Prostate gland (tissue), 2 donors: ENCODE results near the gene CHST13.

ENCODE experiments used
- CTCF ChIP-seq, 4 experiments: fragments of 200-600 bp in 2 of 4; fragments of 450-650 bp in 2 of 4; sonication (generic) in 2 of 4; IDR thresholded peaks; 1 replicate in 3 of 4; 2 replicates in 1 of 4; pipeline ENCODE4 v1.5.1; 2016 to 2019; ENCODE audit warnings: antibody characterized with exemption in 4 of 4, mild to moderate bottlenecking in 2 of 4, moderate library complexity in 2 of 4
- POLR2A ChIP-seq: fragments of 450-650 bp; IDR thresholded peaks from one replicate; pipeline ENCODE4 v1.6.1; 2016; ENCODE audit warnings: antibody characterized with exemption, mild to moderate bottlenecking

DNA sequence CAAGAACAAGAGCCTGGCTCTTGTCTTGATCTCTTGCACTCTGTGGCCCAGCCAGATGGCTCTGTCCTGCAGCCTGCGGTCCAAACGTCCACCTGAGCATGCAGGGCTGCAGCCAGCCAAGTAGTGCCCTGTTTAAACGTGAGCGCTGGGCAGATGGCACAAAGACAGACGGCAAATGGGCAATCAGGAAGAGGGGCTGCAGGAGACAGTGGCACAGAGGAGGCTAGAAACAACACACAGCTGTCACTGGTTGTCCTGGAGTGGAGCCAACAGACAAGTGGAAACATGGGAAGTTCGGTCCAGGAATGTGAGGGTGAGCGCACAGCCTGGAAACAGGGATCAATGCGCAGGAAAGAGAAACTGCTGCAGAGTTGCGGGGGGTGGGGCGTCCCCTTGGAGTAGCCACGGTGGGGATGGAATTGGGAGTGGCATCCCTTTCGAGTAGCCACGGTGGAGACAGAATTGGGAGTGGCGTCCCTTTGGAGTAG lies 37.6 kb upstream of the CHST13 start:
- TF ChIP-seq POLR2A (no peak), CTCF (IDR thresholded peaks at IDR 0.05) (no peak)
